Muscle of leg (tissue), 16 donors: Measurements from ENCODE around the gene LOX. TPM values are rescaled to one million over a fixed set of nuclear protein-coding genes. Genes with fewer than 3 reads are reported as not detected.

Experiments used
- DNase-seq: peaks from one replicate; pipeline ENCODE4 v3.0.0; 2013
- H3K27ac ChIP-seq: one replicate; pipeline ENCODE4 v1.5.1; 2013; ENCODE audit warnings: mild to moderate bottlenecking, low read length, control low read depth
- H3K27me3 ChIP-seq: one replicate; pipeline ENCODE4 v1.6.1; 2013; ENCODE audit warnings: low read length; ENCODE audit not compliant: control insufficient read depth, insufficient read depth
- H3K36me3 ChIP-seq: one replicate; pipeline ENCODE4 v1.6.1; 2013; ENCODE audit warnings: low read length; ENCODE audit not compliant: control insufficient read depth, insufficient read depth
- H3K4me1 ChIP-seq: one replicate; pipeline ENCODE4 v1.6.1; 2013; ENCODE audit warnings: low read length; ENCODE audit not compliant: control insufficient read depth, insufficient read depth
- H3K4me3 ChIP-seq: one replicate; pipeline ENCODE4 v1.5.1; 2013; ENCODE audit warnings: low read length, control low read depth
- H3K9me3 ChIP-seq: replicated peaks from 2 replicates; pipeline ENCODE4 v1.6.1; 2013; ENCODE audit warnings: low read depth, low read length; ENCODE audit not compliant: control insufficient read depth
- WGBS: methylation state at CpG from one replicate; pipeline ENCODE4 v1.1.5; 2013; ENCODE audit warnings: missing lambda C conversion rate; ENCODE audit not compliant: insufficient coverage; 5-methylcytosine and 5-hydroxymethylcytosine counted together
- long read RNA-seq, 11 donors: transcript quantifications; one replicate each; lab custom pipeline, GENCODE V29; 2026
- polyA plus RNA-seq, 8 donors: library from polyadenylated mRNA; unstranded; fragments of 120-200 nt; gene quantifications; one replicate each; pipeline versions ENCODE4 v1.2.1 to v1.2.3, GENCODE V29; 2013; ENCODE audit warnings: inconsistent platforms in 1 of 8, low replicate concordance in 1 of 8; ENCODE audit not compliant: insufficient read length in 8 of 8, insufficient read depth in 1 of 8
- total RNA-seq: library from RNA; stranded (reverse); fragments of 120-200 nt; gene quantifications from one replicate; pipeline ENCODE4 v1.2.4, GENCODE V29; 2013

LOX gene, protein sequence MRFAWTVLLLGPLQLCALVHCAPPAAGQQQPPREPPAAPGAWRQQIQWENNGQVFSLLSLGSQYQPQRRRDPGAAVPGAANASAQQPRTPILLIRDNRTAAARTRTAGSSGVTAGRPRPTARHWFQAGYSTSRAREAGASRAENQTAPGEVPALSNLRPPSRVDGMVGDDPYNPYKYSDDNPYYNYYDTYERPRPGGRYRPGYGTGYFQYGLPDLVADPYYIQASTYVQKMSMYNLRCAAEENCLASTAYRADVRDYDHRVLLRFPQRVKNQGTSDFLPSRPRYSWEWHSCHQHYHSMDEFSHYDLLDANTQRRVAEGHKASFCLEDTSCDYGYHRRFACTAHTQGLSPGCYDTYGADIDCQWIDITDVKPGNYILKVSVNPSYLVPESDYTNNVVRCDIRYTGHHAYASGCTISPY
- total RNA-seq (51.9 TPM), polyA plus RNA-seq (100 to 1,000 TPM in 2 of 8 donors, 10 to 100 TPM in 6; 26.6 to 139 (median 60.7) TPM)
- long read RNA-seq, donor 1, full-length matches to known transcripts = 3 of 3 reads
- long read RNA-seq, donor 1, partial matches to known transcripts = 0 of 3 reads
- long read RNA-seq, donor 1, other reads (novel, unspliced or antisense) = 0 of 3 reads
- long read RNA-seq, donor 2 = 0 reads
- long read RNA-seq, donor 3, full-length matches to known transcripts = 14 of 19 reads
- long read RNA-seq, donor 3, partial matches to known transcripts = 5 of 19 reads
- long read RNA-seq, donor 3, other reads (novel, unspliced or antisense) = 0 of 19 reads
- long read RNA-seq, donor 4, full-length matches to known transcripts = 8 of 8 reads
- long read RNA-seq, donor 4, partial matches to known transcripts = 0 of 8 reads
- long read RNA-seq, donor 4, other reads (novel, unspliced or antisense) = 0 of 8 reads
- long read RNA-seq, donor 5, full-length matches to known transcripts = 41 of 213 reads
- long read RNA-seq, donor 5, partial matches to known transcripts = 172 of 213 reads
- long read RNA-seq, donor 5, other reads (novel, unspliced or antisense) = 0 of 213 reads
- long read RNA-seq, donor 6, full-length matches to known transcripts = 3 of 34 reads
- long read RNA-seq, donor 6, partial matches to known transcripts = 31 of 34 reads
- long read RNA-seq, donor 6, other reads (novel, unspliced or antisense) = 0 of 34 reads
- long read RNA-seq, donor 7, full-length matches to known transcripts = 13 of 50 reads
- long read RNA-seq, donor 7, partial matches to known transcripts = 37 of 50 reads
- long read RNA-seq, donor 7, other reads (novel, unspliced or antisense) = 0 of 50 reads
- long read RNA-seq, donor 8, full-length matches to known transcripts = 16 of 58 reads
- long read RNA-seq, donor 8, partial matches to known transcripts = 42 of 58 reads
- long read RNA-seq, donor 8, other reads (novel, unspliced or antisense) = 0 of 58 reads
- long read RNA-seq, donor 9, full-length matches to known transcripts = 11 of 29 reads
- long read RNA-seq, donor 9, partial matches to known transcripts = 18 of 29 reads
- long read RNA-seq, donor 9, other reads (novel, unspliced or antisense) = 0 of 29 reads
- long read RNA-seq, donor 10, full-length matches to known transcripts = 8 of 36 reads
- long read RNA-seq, donor 10, partial matches to known transcripts = 28 of 36 reads
- long read RNA-seq, donor 10, other reads (novel, unspliced or antisense) = 0 of 36 reads
- long read RNA-seq, donor 11, full-length matches to known transcripts = 19 of 101 reads
- long read RNA-seq, donor 11, partial matches to known transcripts = 82 of 101 reads
- long read RNA-seq, donor 11, other reads (novel, unspliced or antisense) = 0 of 101 reads

DNA sequence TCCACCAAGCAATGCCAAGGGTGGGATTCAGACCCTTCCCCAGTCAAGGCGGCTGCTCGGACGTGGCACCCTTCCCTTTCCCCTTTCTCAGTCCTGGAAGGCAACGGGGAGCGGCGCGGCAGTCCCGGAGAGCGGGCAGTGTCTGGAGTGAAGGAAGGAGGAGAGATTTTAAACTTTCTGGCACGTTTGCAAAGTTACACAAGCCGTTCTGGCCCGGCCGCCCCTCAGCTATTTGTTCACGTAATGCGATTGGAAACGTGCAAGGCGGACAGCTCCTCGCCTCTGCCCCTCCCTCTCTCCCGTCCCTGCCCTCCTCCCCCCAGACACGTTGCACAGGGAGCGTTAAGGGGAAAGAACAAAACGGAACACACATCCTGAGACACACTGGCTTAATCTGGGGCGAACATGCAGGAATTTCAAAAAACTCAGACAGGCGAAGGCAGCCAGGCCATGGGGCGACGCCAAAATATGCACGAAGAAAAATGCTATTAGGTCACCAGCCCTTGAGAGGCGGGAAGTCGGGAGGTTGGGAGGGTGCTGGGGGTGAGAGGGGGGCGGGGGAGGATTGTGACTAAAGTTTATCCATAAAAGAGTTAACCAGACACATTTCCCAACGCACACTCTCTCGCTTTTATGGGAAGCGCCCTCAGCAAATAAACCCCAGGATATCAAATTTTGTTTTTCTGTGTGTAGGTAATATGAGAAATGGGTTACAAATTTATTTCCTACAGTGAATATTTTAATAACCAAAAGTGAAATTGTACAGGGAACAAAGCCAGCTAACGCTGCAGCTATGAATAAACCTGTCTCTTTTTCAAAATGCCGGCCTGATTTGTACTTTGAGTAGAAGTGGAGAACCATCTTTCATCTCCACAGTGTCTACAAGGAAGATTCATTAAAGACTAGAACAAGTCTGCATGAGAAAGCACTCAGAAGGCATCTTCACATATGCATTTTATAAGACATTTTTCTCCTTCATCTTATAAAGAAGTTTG, at the start of gene LOX:
Gene LOX (minus strand): TSS at position 144 of the 995 bp plus-strand sequence. CDS start 274 bp downstream, outside the sequence.
- Histone ChIP-seq H3K27me3 (peaks cover 14% of the 10 kb centered on the region), H3K27ac (peak within 1 kb of the TSS; percentile 94), H3K9me3 (no peaks in the 10 kb centered on the region), H3K4me1 (peaks cover 13% of the 10 kb centered on the region), H3K4me3 (peak within 1 kb of the TSS; percentile 57), H3K36me3 (no peaks in the 10 kb centered on the region)
- peak; percentile 98 for DNase-seq
- WGBS = 0% methylated on average over 12 of the region's 35 CpGs

DNA sequence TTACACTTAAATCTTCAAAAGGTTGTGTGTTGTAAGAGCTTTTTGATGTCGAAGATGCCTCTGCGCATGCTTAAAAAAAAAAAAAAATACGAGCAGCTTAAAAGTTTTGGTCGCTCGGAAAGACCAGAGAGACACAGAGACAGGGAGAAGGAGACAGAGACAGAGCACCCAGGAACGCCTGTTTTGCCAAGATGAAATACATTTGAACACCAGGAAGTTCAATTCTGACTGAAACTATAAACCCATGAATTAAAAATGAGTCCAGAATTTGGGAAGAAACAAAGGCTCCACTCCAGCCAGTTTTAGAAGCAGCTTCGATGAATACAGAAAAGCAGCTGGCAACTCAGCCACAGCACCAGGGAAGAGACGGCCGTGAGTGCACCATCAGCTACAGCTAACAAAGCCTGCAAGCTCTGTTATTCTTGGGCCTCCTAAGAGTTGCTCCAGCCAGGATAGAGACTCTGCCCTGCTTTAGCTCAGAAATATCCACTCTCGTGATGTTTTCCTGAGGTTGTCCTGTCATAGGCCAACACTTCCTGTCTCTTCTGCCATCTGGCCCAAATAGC, 48.8 kb upstream of the LOX start:
- WGBS = 21% methylated on average over 6 of the region's 10 CpGs
- no peaks in the 10 kb centered on the region for H3K9me3 ChIP-seq
- peaks cover 23% of the 10 kb centered on the region for H3K4me1 ChIP-seq
- no peaks in the 10 kb centered on the region for H3K36me3 ChIP-seq
- no peaks in the 10 kb centered on the region for H3K27me3 ChIP-seq
- H3K27ac ChIP-seq = peak overlapping the region; percentile 69
- no peak overlapping the region for H3K4me3 ChIP-seq
- DNase-seq = peak; percentile 65

DNA sequence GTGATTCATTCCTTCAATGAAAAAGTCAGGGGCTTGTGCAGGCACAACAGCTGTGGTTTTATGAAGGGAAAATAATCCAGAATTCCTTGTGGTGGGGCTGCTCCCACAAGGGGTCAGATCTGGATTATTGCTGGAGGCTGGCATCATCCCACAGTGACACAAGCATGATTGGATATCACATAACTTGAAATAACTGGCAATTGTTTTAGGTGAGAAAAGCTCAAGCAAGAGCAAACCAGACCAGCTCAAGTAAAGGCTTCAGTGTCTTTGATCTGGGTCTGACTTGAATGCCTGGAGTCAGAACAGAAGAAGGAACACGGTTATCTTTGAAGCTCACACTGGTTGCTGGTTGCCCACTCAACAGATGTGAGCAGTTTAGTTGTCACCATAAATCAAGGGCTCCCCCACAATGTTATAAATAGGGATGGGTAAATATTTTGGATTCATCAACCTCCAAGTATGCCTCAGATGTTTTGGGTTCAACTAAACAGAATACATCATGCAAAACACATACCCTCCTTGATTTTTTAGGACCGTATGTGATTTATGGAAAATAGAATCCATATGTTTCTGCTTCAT, 48.2 kb upstream of the LOX start:
- Histone ChIP-seq H3K4me3 (no peak overlapping the region), H3K27ac (peak overlapping the region; percentile 13), H3K27me3 (no peaks in the 10 kb centered on the region), H3K4me1 (peaks cover 25% of the 10 kb centered on the region), H3K36me3 (no peaks in the 10 kb centered on the region), H3K9me3 (no peaks in the 10 kb centered on the region)
- peak; percentile 51 for DNase-seq
- WGBS = no CpG with 5 or more reads among the region's 2 CpGs

DNA sequence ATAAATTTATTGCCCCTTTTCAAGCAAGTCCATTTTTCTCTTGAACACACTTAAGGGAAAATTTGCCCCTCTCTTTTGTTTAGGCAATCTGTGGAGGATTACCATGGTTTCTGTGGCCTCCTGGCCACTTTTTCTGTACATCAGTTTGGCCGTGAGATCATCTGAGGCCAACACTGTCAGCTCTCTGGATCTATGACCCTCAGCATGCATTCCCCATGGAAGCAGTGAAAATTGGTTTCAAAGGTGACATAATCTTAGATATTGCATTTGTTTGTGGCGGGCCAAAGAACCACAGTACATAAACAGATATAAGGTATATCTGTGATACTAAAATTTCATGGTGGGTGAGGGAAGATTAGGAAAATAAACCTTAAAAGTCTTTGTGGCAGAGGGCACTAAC, 46.7 kb upstream of the LOX start:
- Histone ChIP-seq H3K27ac (no peak overlapping the region), H3K36me3 (no peaks in the 10 kb centered on the region), H3K9me3 (no peaks in the 10 kb centered on the region), H3K4me3 (no peak overlapping the region), H3K4me1 (peaks cover 25% of the 10 kb centered on the region), H3K27me3 (no peaks in the 10 kb centered on the region)
- DNase-seq = no peak
- no CpG with 5 or more reads among the region's 2 CpGs for WGBS

DNA sequence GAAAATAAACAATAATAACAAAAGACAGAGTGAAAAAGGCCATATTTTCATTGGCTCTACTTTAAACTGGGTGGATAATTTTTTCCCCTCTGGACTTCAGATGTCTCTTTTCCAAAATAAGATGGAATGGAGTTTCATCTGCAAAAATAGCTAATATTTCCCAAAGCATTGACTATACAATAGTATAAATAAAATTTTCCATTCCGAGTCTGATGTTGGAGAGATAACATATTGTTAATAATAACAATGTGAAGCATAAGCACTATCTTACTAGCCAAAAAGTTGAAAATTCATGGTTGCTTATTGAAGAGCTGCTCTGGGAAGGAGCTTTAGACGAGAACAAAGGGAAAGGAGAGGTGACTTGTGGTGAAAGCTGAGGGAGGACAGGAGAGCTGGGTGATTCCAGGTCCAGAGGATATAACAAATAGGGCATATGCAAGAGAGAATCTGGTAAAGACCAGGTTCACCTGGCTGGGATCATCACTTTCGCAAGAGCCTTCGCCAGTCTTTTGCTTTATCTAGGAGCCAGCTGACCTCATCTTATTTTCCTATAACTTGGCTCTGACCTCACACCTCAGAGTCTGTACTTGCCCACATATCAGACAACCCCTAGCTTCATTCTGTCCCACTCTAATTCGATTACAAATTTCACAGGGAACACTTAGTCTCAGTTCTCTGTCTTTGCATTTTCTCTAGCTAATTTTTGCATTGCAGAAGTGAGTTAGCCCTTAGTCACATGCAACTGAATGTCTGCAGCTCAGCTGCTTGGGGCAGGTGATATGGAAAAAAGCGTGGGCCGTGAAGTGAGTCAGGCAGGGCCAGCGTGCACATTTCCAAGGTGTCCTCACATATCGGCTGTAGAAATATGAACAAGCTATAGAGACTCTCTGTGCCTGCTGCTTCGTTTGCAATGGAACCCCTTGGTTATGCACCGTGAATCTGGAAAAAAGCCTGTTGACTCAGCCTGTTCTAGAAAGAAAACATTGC, 43.7 kb upstream of the LOX start:
- Histone ChIP-seq H3K9me3 (no peaks in the 10 kb centered on the region), H3K27ac (peak overlapping the region; percentile 54), H3K27me3 (no peaks in the 10 kb centered on the region), H3K36me3 (no peaks in the 10 kb centered on the region), H3K4me1 (peaks cover 14% of the 10 kb centered on the region), H3K4me3 (no peak overlapping the region)
- DNase-seq = peak; percentile 61
- WGBS = 72% methylated on average over 10 of the region's 11 CpGs

DNA sequence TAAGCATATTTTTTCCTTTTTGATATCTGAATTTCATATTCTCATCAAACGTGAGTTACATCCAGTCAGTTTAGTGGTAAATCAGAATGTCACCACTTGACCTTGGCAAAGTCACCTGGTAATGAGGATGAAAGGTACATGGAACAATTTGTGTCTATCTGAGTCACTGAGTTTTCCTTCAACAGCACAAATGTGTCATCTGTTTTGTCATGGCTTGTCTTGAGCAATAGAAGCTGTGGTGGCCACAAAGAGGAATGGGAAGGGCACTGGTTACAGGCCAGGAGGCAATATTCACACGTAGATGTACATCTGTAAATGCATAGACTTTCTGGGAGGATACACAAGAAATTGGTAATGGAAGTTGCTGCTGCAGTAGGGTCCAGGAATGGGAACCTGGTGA, 42.9 kb upstream of the LOX start:
- no peak overlapping the region for H3K4me3 ChIP-seq

DNA sequence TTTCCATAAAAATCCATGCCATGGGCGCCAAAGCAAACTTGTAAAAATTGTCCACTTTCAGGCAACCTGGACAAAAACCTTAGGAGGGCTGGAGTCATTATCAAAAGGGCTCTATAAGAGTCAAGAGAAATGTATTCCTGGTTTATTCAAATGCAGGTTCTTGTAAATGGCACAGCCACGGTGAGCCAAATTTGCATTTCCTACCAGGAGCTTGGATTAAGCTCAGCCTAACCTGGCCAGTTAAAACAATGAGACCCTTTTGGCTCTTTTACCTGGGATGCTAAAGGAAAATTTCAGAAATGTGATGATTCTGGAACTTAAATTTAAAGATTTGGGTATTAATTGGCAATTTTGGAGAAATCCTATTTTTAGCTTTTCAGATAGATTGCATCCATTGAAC, 42.4 kb upstream of the LOX start:
- Histone ChIP-seq H3K4me3 (no peak overlapping the region), H3K36me3 (no peaks in the 10 kb centered on the region), H3K9me3 (no peaks in the 10 kb centered on the region), H3K27me3 (no peaks in the 10 kb centered on the region), H3K4me1 (peaks cover 6% of the 10 kb centered on the region), H3K27ac (no peak overlapping the region)
- WGBS = 83% methylated on average over 1 of the region's 2 CpGs
- no peak for DNase-seq

More for the DNA sequence above, 42.9 kb upstream of the LOX start:
- H3K36me3 ChIP-seq = no peaks in the 10 kb centered on the region
- 60% methylated on average over 1 of the region's 2 CpGs for WGBS
- H3K27ac ChIP-seq = no peak overlapping the region
- H3K9me3 ChIP-seq = no peaks in the 10 kb centered on the region
- no peaks in the 10 kb centered on the region for H3K27me3 ChIP-seq
- peaks cover 8% of the 10 kb centered on the region for H3K4me1 ChIP-seq
- DNase-seq = no peak
